ENCODE measurements around the gene WDR1.

WDR1 gene

DNA sequence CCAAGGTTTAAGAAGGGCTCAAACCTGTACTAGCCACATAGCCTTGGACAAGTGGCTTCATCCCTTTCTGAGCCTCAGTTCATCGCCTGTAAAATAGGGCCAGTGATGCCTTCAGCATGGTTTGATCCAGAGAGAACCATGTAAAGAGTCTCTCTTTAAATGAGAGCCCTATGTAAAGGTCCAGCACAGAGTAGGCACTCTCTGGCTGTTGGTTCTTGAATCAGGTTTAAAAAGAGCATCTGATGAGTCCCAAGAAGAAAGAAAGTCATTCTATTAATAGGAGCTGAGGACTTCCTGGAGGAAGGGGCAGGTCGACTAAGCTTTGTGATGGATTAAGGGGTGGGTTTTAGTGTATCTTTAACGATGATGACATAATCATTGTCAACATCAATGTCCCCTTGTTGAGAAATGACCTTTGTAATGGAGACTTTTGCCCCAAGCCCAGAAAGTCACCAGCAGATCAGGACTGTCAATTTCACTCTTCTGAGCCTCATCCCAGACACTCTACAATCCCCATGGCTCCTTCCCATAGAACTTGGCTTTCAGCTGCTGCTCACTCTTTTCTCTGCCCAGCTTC, 91.3 kb downstream of the WDR1 start:
- H3K9me3 ChIP-seq = no peaks in the 10 kb centered on the region
- in situ Hi-C loops (cut with MboI; ENCODE audit: low sequenced_read_pairs) = no loop called here
- H3K36me3 ChIP-seq (replicated peaks) = no peaks in the 10 kb centered on the region
- no peak for DNase-seq (ENCODE audit: low spot score in 2 of 2)
- no peaks in the 10 kb centered on the region for H3K27me3 ChIP-seq (ENCODE audit: low read depth)
- H3K4me1 ChIP-seq = no peaks in the 10 kb centered on the region
- H3K4me3 ChIP-seq = no peak overlapping the region
